Sigmoid colon (tissue), 7 donors: ENCODE data around the gene ADAMTS10. TPM values are rescaled to one million over a fixed set of nuclear protein-coding genes. Genes with fewer than 3 reads are reported as not detected.

ENCODE experiments used
- DNase-seq: peaks from one replicate; pipeline ENCODE4 v3.0.0-alpha.2; 2019
- H3K27ac ChIP-seq, 4 donors: fragments of 200-600 bp; sonication (generic); one replicate each; pipeline ENCODE4 v1.5.1; 2016 to 2019; ENCODE audit warnings: mild to moderate bottlenecking in 1 of 4
- H3K27me3 ChIP-seq, 3 donors: fragments of 200-600 bp; sonication (generic); one replicate each; pipeline ENCODE4 v1.5.1; 2019; ENCODE audit warnings: mild to moderate bottlenecking in 1 of 3
- H3K36me3 ChIP-seq, 4 donors: fragments of 200-600 bp; sonication (generic); one replicate each; pipeline ENCODE4 v1.5.1; 2016 to 2019
- H3K4me1 ChIP-seq, 4 donors: fragments of 200-600 bp; sonication (generic); one replicate each; pipeline ENCODE4 v1.5.1; 2017 to 2019
- H3K4me3 ChIP-seq, 4 donors: fragments of 200-600 bp; sonication (generic); one replicate each; pipeline ENCODE4 v1.5.1; 2017 to 2019; ENCODE audit warnings: mild to moderate bottlenecking in 2 of 4, moderate library complexity in 1 of 4
- H3K9me3 ChIP-seq, 4 donors: fragments of 200-600 bp in 3 of 4; sonication (generic) in 3 of 4; one replicate each; pipeline versions ENCODE4 v1.5.1 to v1.6.1; 2013 to 2019
- CTCF ChIP-seq, 4 experiments: fragments of 450-650 bp in 3 of 4; fragments of 200-600 bp in 1 of 4; IDR thresholded peaks; one replicate each; pipeline ENCODE4 v1.5.1; 2016 to 2019; ENCODE audit warnings: antibody characterized with exemption in 4 of 4, mild to moderate bottlenecking in 3 of 4, moderate library complexity in 2 of 4
- EP300 ChIP-seq, 4 donors: sonication (generic); formaldehyde crosslinking; IDR thresholded peaks; one replicate each; pipeline ENCODE4 v1.6.1; 2017; ENCODE audit warnings: antibody characterized with exemption in 4 of 4
- POLR2A ChIP-seq, 2 donors: fragments of 450-650 bp; IDR thresholded peaks; one replicate each; pipeline ENCODE4 v1.6.1; 2016; ENCODE audit warnings: antibody characterized with exemption in 2 of 2, mild to moderate bottlenecking in 2 of 2, moderate library complexity in 2 of 2
- POLR2AphosphoS5 ChIP-seq, 4 donors: sonication (generic); formaldehyde crosslinking; IDR thresholded peaks; one replicate each; pipeline ENCODE4 v1.6.1; 2017; ENCODE audit warnings: antibody characterized with exemption in 4 of 4
- WGBS, 2 donors: extraction: QIAGEN DNeasy Blood & Tissue Kit; methylation state at CpG; one replicate each; pipeline ENCODE4 v1.1.7; 2013; 5-methylcytosine and 5-hydroxymethylcytosine counted together
- intact Hi-C: fragments of 100-400 bp; cut with DNase I; formaldehyde crosslinking; loops from one replicate; pipeline ENCODE4 v1.15.1; 2023
- polyA plus RNA-seq, 3 donors: library from polyadenylated mRNA; stranded (reverse); fragments of 200-250 nt; gene quantifications; one replicate each; pipeline ENCODE4 v1.2.3, GENCODE V29; 2013
- total RNA-seq, 4 donors: library from RNA; depleted of rRNA; stranded (reverse); fragments of >200 nt; gene quantifications; one replicate each; pipeline ENCODE4 v1.1.0, GENCODE V29; 2016
- donor health status: healthy with polysubstance abuse.
- donor health status: Bipolar disorder and iron deficiency.
- donor health status: healthy.

ADAMTS10 gene
- total and polyA plus RNA-seq, 7 donors, result 1.2 to 90.6 (median 21.1) TPM; not detected in 1

GRCh38 chr19:8654591-8655339, 44.2 kb upstream of the ADAMTS10 start:
- TF ChIP-seq POLR2AphosphoS5 (IDR thresholded peaks at IDR 0.05) (no peak), CTCF (IDR thresholded peaks at IDR 0.05) (peak; percentile 43 to 99 (median 92))
- intact Hi-C loops, result loop anchor here (1.0 kb wide), 1 partner anchor 426 kb away; no protein-coding TSS in a partner anchor
- Histone ChIP-seq H3K36me3 (no peaks in the 10 kb centered on the region), H3K4me1 (peaks cover 0 to 4% (median 2%) of the 10 kb centered on the region in 4 donors), H3K4me3 (peak overlapping the region in 1 of 4 donors; percentile 10), H3K9me3 (no peaks in the 10 kb centered on the region), H3K27ac (no peak overlapping the region), H3K27me3 (peaks cover 0 to 11% (median 3%) of the 10 kb centered on the region in 3 donors)
- peak; percentile 72 for DNase-seq
- 5 to 6% methylated on average over 15 of the region's 15 CpGs for whole genome bisulfite sequencing, 2 donors

GRCh38 chr19:8648240-8648639, 37.7 kb upstream of the ADAMTS10 start:
- no peaks in the 10 kb centered on the region for H3K4me1 ChIP-seq
- H3K36me3 ChIP-seq, result no peaks in the 10 kb centered on the region
- WGBS, 2 donors, result 61 to 78% methylated on average over 6 of the region's 6 CpGs
- H3K4me3 ChIP-seq, result no peak overlapping the region
- no peaks in the 10 kb centered on the region for H3K9me3 ChIP-seq
- intact Hi-C loops, result no loop called here
- no peak for TF ChIP-seq POLR2A (IDR thresholded peaks at IDR 0.05)
- no peak for TF ChIP-seq POLR2AphosphoS5 (IDR thresholded peaks at IDR 0.05)
- no peak for TF ChIP-seq EP300 (IDR thresholded peaks at IDR 0.05)
- no peak for TF ChIP-seq CTCF (IDR thresholded peaks at IDR 0.05)
- no peak overlapping the region for H3K27ac ChIP-seq
- no peak for DNase-seq
- H3K27me3 ChIP-seq, result peaks cover 0 to 9% (median 0%) of the 10 kb centered on the region in 3 donors

- 73 to 84% methylated on average over 7 of the region's 7 CpGs for WGBS, 2 donors
- no peak for DNase-seq
- Histone ChIP-seq H3K4me1 (peaks cover 0 to 4% (median 0%) of the 10 kb centered on the region in 4 donors), H3K4me3 (no peak overlapping the region), H3K36me3 (no peaks in the 10 kb centered on the region), H3K9me3 (no peaks in the 10 kb centered on the region), H3K27me3 (peaks cover 0 to 9% (median 0%) of the 10 kb centered on the region in 3 donors), H3K27ac (no peak overlapping the region)
- no peak for TF ChIP-seq POLR2AphosphoS5 (IDR thresholded peaks at IDR 0.05)
- no peak for TF ChIP-seq POLR2A (IDR thresholded peaks at IDR 0.05)
- no peak for TF ChIP-seq CTCF (IDR thresholded peaks at IDR 0.05)
- TF ChIP-seq EP300 (IDR thresholded peaks at IDR 0.05), result no peak
- intact Hi-C loops, result loop anchor here (2.0 kb wide), 1 partner anchor 63 kb away; no protein-coding TSS in a partner anchor
These were observed 33.5 kb upstream of the ADAMTS10 start for GRCh38 chr19:8643860-8644653.

GRCh38 chr19:8642561-8642960, 32.0 kb upstream of the ADAMTS10 start:
- peaks cover 0 to 9% (median 0%) of the 10 kb centered on the region in 3 donors for H3K27me3 ChIP-seq
- H3K27ac ChIP-seq, result no peak overlapping the region
- 85 to 86% methylated on average over 5 of the region's 5 CpGs for WGBS, 2 donors
- H3K9me3 ChIP-seq, result no peaks in the 10 kb centered on the region
- TF ChIP-seq POLR2A (IDR thresholded peaks at IDR 0.05) (no peak), CTCF (IDR thresholded peaks at IDR 0.05) (no peak), EP300 (IDR thresholded peaks at IDR 0.05) (no peak), POLR2AphosphoS5 (IDR thresholded peaks at IDR 0.05) (no peak)
- intact Hi-C loops, result loop anchor here (2.0 kb wide), 1 partner anchor 62 kb away; no protein-coding TSS in a partner anchor
- H3K4me3 ChIP-seq, result no peak overlapping the region
- peaks cover 0 to 15% (median 4%) of the 10 kb centered on the region in 4 donors for H3K4me1 ChIP-seq
- no peak for DNase-seq
- no peaks in the 10 kb centered on the region for H3K36me3 ChIP-seq
